Astrocyte of the cerebellum (primary cell): ENCODE measurements around the gene COQ4.
A peak's percentile ranks its signal among the peaks of the same experiment; 100 is the strongest.

Experiments used
- DNase-seq: peaks from one replicate; pipeline ENCODE4 v3.0.0-alpha.2; 2011; ENCODE audit warnings: low read depth
- H3K4me3 ChIP-seq: 2 replicates; pipeline ENCODE4 v1.5.1; 2011; ENCODE audit warnings: mild to moderate bottlenecking, low read depth, low read length, moderate library complexity
- in situ Hi-C: cut with HindIII; loops from 2 replicates; pipeline ENCODE4 v1.10.0; 2017; ENCODE audit warnings: low sequenced_read_pairs
- TF ChIP-seq, protein P1 (sequence below): IDR thresholded peaks from 2 replicates; pipeline ENCODE4 v1.5.1; 2012; ENCODE audit warnings: low read length, low read depth, moderate library complexity, mild to moderate bottlenecking; ENCODE audit errors: missing control alignments

COQ4 gene

DNA sequence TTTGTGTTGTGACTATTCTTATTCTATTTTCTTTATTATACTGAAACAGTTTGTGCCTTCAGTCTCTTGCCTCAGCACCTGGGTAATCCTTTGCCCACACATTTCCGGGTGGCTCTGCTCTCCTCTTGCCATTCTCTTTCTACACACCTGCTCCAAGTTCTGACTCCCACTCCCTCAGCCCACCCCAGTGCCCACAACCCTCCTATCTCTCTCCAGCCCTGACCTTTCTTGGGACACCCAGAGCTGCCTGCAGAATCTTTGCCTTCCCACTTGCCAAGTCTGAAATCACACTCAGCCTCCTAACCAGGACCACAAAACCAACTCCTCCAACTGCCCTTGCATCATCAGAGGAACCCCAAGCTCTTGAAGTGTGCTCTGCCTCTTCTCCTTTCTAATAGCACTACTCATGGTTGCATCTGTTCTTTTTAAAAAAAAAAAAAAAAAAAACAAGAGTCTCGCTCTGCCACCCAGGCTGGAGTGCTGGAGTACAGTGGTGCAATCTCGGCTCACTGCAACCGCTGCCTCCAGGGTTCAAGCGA lies 42.5 kb upstream of the COQ4 start:
- H3K4me3 ChIP-seq, result no peak overlapping the region
- no peak for DNase-seq
- in situ Hi-C loops, result no loop called here
- TF ChIP-seq, protein P1, sequence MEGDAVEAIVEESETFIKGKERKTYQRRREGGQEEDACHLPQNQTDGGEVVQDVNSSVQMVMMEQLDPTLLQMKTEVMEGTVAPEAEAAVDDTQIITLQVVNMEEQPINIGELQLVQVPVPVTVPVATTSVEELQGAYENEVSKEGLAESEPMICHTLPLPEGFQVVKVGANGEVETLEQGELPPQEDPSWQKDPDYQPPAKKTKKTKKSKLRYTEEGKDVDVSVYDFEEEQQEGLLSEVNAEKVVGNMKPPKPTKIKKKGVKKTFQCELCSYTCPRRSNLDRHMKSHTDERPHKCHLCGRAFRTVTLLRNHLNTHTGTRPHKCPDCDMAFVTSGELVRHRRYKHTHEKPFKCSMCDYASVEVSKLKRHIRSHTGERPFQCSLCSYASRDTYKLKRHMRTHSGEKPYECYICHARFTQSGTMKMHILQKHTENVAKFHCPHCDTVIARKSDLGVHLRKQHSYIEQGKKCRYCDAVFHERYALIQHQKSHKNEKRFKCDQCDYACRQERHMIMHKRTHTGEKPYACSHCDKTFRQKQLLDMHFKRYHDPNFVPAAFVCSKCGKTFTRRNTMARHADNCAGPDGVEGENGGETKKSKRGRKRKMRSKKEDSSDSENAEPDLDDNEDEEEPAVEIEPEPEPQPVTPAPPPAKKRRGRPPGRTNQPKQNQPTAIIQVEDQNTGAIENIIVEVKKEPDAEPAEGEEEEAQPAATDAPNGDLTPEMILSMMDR, result no peak

DNA sequence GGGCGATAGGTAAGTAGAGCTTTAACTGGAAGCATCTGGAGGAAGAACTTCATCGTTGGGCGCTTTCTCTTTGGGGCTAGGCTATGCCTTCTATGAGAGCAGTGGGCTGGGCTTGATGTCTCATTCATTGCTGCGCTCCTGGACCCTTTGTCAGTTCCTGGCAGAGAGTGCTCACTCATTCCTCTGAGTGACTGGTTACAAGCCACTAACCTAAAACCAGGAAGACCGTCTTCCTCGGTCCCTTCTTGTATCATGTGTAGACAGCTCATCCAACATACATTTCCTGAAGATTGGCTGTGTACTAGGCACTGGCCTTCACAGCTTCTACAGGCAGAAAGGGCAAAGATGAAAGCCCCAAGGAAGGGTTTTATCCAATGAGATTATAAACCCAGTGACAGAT lies 40.1 kb upstream of the COQ4 start:
- in situ Hi-C loops, result no loop called here
- no peak for DNase-seq
- no peak overlapping the region for H3K4me3 ChIP-seq
- TF ChIP-seq, protein P1, result no peak

DNA sequence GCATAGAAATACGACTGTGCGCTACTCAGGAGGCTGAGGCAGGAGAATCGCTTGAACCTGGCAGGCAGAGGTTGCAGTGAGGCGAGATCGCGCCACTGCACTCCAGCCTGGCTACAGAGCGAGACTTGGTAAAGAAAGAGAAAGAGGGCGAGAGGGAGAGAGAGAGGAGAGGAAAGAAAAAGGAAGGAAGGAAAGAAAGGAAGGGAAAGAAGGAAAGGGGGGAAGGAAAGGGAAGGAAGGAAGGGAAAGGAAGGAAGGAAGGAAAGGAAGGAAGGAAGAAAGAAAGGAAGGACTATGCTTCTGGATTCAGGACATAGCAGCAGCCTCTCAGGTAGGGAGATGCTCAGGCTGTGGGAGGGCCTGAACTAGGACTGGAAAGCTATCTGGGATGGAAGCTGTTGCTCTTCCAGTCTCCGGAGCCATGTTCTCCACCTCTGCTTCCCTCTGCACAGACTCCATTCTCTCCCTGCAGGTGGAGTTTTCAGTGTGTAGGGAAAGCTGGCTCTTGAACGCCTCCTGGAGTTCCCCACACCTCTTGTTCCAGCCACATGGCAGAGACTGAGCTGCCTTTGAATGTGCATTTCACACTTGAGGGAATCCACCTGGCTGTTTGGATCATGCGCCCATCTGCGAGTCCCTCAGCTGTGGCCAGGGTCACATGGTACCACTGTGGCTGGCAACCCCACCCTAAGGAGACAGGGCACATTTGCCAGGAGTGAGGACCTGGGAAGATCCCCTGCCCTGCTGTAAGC lies 37.4 kb upstream of the COQ4 start:
- TF ChIP-seq, protein P1, result no peak
- in situ Hi-C loops, result no loop called here
- DNase-seq, result no peak
- no peak overlapping the region for H3K4me3 ChIP-seq

DNA sequence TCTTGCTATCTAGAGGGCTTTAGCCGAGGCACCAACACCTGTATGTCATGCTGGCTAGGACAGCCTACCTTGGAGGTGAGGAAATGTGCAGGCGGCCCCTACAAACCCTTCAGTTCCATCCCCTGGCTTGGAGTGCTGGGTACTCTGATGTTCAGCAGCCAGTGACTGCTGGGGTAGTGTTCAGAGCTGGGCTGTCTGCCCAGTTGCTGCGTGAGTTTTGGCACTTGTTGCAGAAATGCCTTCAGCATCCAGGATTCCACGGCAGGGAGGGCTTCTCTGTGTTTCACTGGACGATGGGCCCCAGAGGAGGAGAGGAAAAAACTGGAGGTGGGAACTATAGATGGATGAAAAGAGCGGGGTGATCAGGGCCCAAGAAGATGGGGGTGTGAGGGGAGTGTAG lies 36.2 kb upstream of the COQ4 start:
- in situ Hi-C loops, result no loop called here
- peak; percentile 60 for DNase-seq

DNA sequence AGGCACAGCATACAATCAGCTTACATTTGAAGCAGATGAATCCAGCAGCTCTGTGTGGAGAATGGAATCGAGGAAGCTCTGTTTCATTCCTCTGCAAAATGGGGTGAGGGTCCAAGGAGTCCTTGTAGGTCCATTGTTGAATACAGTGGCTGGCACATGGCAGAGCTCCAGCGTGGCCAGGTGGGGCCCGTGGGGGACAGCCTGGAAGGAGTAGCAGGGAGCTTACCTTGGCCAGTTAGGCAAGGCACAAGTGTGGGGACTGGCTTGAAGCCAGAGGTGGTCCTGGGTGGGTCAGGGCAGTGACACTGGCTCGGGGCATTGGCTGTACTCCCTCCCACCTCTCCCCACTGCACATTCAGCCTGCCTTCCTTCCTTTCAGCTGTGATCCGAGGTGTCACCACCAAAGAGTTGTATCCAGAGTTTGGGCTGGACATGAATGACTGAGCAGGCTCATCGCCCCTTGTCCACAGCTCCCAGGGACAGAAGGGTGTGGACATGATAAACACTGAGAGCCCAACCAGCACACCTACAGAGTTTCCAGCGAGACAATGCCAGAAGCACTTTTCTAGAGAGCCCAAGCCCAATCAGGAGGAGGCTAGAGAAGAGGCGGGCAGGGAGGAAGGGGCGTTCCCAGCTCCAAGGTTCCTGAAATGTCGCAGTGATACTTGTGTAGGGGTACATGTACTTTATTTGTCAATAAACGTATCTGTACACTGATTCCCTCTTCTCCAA lies 34.2 kb upstream of the COQ4 start:
- H3K4me3 ChIP-seq, result no peak overlapping the region
- in situ Hi-C loops, result no loop called here
- TF ChIP-seq, protein P1, result no peak
- no peak for DNase-seq

More for the DNA sequence above, 36.2 kb upstream of the COQ4 start:
- TF ChIP-seq, protein P1, result no peak
- H3K4me3 ChIP-seq, result no peak overlapping the region

DNA sequence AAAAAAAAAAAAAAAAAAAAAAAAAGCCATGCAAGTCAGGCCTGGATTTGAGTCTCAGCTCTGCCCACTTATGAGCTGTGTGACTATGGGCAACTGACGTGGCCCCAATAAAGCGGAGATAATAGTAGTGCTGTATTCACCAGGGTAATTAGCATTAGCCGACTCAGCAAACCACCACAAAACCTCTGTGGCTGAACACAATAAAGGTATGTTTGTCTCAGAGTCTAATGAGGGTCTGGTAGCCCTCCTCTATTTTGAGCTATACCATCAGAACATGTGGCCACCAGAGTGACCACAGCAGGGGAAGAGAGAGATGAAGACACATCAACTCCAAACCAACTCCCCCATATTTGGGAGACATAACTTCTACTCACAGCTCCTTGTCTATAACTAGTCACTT lies 30.6 kb upstream of the COQ4 start:
- H3K4me3 ChIP-seq, result no peak overlapping the region
- TF ChIP-seq, protein P1, result no peak
- no peak for DNase-seq
- in situ Hi-C loops, result no loop called here
